Measurements from ENCODE around the gene KCNT1. TPM values are rescaled to one million over a fixed set of nuclear protein-coding genes. Genes with fewer than 3 reads are reported as not detected.

Gene KCNT1
- total RNA-seq, 4 donors from 2014 or later: 0.09 TPM; not detected in 3

GRCh38 chr9:135840539-135840938 lies 138.6 kb downstream of the KCNT1 start:
- peaks cover 3 to 58% (median 5%) of the 10 kb centered on the region in 3 donors for H3K36me3 ChIP-seq
- no peak for DNase-seq
- TF ChIP-seq CTCF (IDR thresholded peaks at IDR 0.05) (no peak), POLR2A (IDR thresholded peaks at IDR 0.05) (no peak)
- H3K4me1 ChIP-seq: no peaks in the 10 kb centered on the region
- H3K27ac ChIP-seq: no peak overlapping the region
- 44 to 79% methylated on average over 3 to 6 of the region's 7 CpGs for WGBS, 2 donors
- H3K27me3 ChIP-seq: no peaks in the 10 kb centered on the region
- intact Hi-C loops (cut with DNase I): no loop called here
- H3K9me3 ChIP-seq: no peaks in the 10 kb centered on the region
- no peak overlapping the region for H3K4me3 ChIP-seq

Other genes starting within 250 kb of the KCNT1 start
- gene PPP1R26, start 222.4 kb upstream of the KCNT1 start, total RNA-seq: 10 to 100 TPM in 1 of 4 donors, 1 to 10 TPM in 3; 5.4 to 10.9 (median 8.3) TPM
- gene MRPS2, start 201.5 kb upstream of the KCNT1 start, total RNA-seq: 10 to 100 TPM; 18.2 to 39.5 (median 31.8) TPM
- not detected for gene LCN1, start 180.7 kb upstream of the KCNT1 start, total RNA-seq
- gene OBP2A, start 156.1 kb upstream of the KCNT1 start, total RNA-seq: not detected
- gene PAEP, start 140.4 kb upstream of the KCNT1 start, total RNA-seq: not detected
- not detected for gene GLT6D1, start 62.6 kb upstream of the KCNT1 start, total RNA-seq
- gene LCN9, start 38.9 kb upstream of the KCNT1 start, total RNA-seq: not detected
- gene SOHLH1, start 2.7 kb upstream of the KCNT1 start, total RNA-seq: not detected
- gene CAMSAP1, start 205.4 kb downstream of the KCNT1 start, total RNA-seq: 10 to 100 TPM; 31.2 to 85.3 (median 51.6) TPM

All from esophagus squamous epithelium (tissue), 5 donors.